Fibroblast of lung (primary cell): ENCODE results near the gene MBD5. TPM values are rescaled to one million over a fixed set of nuclear protein-coding genes. Genes with fewer than 3 reads are reported as not detected.

Experiments used
- DNase-seq, 2 donors: peaks; one replicate each; pipeline versions ENCODE4 v3.0.0 to v3.0.0-alpha.2; 2010; ENCODE audit warnings: low read depth in 2 of 2
- H2AFZ ChIP-seq: 2 replicates; pipeline ENCODE4 v1.5.1; 2012; ENCODE audit warnings: low read length, control low read depth, inconsistent platforms
- H3K27ac ChIP-seq: 2 replicates; pipeline ENCODE4 v1.5.1; 2011; ENCODE audit warnings: low read length, control low read depth; ENCODE audit not compliant: insufficient read depth
- H3K27me3 ChIP-seq: 2 replicates; pipeline ENCODE4 v1.5.1; 2011; ENCODE audit warnings: mild to moderate bottlenecking, low read length; ENCODE audit not compliant: control insufficient read depth, insufficient read depth
- H3K36me3 ChIP-seq: 2 replicates; pipeline ENCODE4 v1.5.1; 2011; ENCODE audit warnings: low read length; ENCODE audit not compliant: control insufficient read depth, insufficient read depth
- H3K4me1 ChIP-seq: 2 replicates; pipeline ENCODE4 v1.5.1; 2011; ENCODE audit warnings: low read length; ENCODE audit not compliant: control insufficient read depth, insufficient read depth; ENCODE audit errors: extremely low read depth
- H3K4me2 ChIP-seq: 2 replicates; pipeline ENCODE4 v1.5.1; 2011; ENCODE audit warnings: low read length, control low read depth; ENCODE audit not compliant: insufficient read depth; ENCODE audit errors: extremely low read depth
- H3K4me3 ChIP-seq, 4 experiments: fragments of 200-600 bp in 1 of 4; sonication (generic) in 1 of 4; replicated peaks in 1 of 4; 2 replicates each; pipeline ENCODE4 v1.5.1; 2011 to 2016; ENCODE audit warnings: low read length in 4 of 4, low read depth in 3 of 4, mild to moderate bottlenecking in 3 of 4, control low read depth in 2 of 4, inconsistent platforms in 1 of 4, mixed read lengths in 1 of 4; ENCODE audit not compliant: insufficient read depth in 1 of 4; ENCODE audit errors: control extremely low read depth in 1 of 4
- H3K79me2 ChIP-seq: 2 replicates; pipeline ENCODE4 v1.5.1; 2012; ENCODE audit warnings: mild to moderate bottlenecking, low read length, inconsistent platforms; ENCODE audit not compliant: control insufficient read depth, insufficient read depth
- H3K9ac ChIP-seq: 2 replicates; pipeline ENCODE4 v1.5.1; 2011; ENCODE audit warnings: mild to moderate bottlenecking, low read length, control low read depth; ENCODE audit not compliant: insufficient read depth
- H3K9me3 ChIP-seq: 2 replicates; pipeline ENCODE4 v1.5.1; 2012; ENCODE audit warnings: low read depth, low read length; ENCODE audit not compliant: control insufficient read depth, insufficient read depth
- H4K20me1 ChIP-seq: 2 replicates; pipeline ENCODE4 v1.5.1; 2011; ENCODE audit warnings: low read length; ENCODE audit not compliant: control insufficient read depth, insufficient read depth; ENCODE audit errors: extremely low read depth
- EZH2 ChIP-seq: IDR thresholded peaks from 2 replicates; pipeline ENCODE4 v1.5.1; 2012; ENCODE audit warnings: low read length, control low read depth, mild to moderate bottlenecking; ENCODE audit errors: missing control alignments
- polyA plus RNA-seq, 2 donors: library from polyadenylated mRNA; depleted of rRNA in 1 of 2; stranded (reverse) in 1 of 2; unstranded in 1 of 2; fragments of >200 nt; gene quantifications; 2 replicates each; pipeline ENCODE4 v1.2.1, GENCODE V29; 2011 to 2012; ENCODE audit warnings: missing spikeins in 1 of 2
- total RNA-seq: library from RNA; depleted of rRNA; stranded (reverse); fragments of >200 nt; gene quantifications from 2 replicates; pipeline ENCODE4 v1.2.1, GENCODE V29; 2014
- TF ChIP-seq, protein P1 (sequence below), 2 donors: IDR thresholded peaks in 1 of 2; conservative IDR thresholded peaks in 1 of 2; 1 replicate in 1 of 2; 2 replicates in 1 of 2; pipeline ENCODE4 v1.5.1; 2011 to 2012; ENCODE audit warnings: low read length in 2 of 2, control low read depth in 1 of 2, inconsistent platforms in 1 of 2, low read depth in 1 of 2, mild to moderate bottlenecking in 1 of 2

The MBD5 gene
- total and polyA plus RNA-seq, 2 donors (not counting 1 experiment from before 2014, with no cell fraction given): 26.1 to 32.4 TPM

DNA sequence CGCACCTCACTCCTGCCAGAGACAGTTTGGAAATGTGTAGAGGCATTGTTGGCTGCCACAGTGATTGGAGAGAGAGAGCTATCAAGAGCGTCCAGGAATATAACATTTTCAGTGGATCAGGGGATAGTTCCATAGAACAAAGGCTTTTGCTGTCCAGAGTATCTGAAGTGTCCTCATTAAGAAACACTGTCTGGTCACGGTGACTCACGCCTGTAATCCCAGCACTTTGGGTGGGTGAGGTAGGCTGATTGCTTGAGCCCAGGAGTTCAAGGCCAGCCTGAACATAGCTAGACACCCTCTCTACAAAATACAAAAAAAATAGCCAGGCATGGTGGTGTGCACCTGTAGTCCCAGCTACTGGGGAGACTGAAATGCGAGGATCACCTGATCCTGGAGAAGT lies 231.1 kb downstream of the MBD5 start:
- Histone ChIP-seq H3K4me3 (no peak overlapping the region), H3K27ac (no peak overlapping the region), H3K9me3 (no peaks in the 10 kb centered on the region), H3K27me3 (no peaks in the 10 kb centered on the region), H3K9ac (no peak overlapping the region), H3K79me2 (no peaks in the 10 kb centered on the region), H4K20me1 (no peaks in the 10 kb centered on the region), H3K36me3 (no peaks in the 10 kb centered on the region), H3K4me1 (no peaks in the 10 kb centered on the region), H3K4me2 (no peak overlapping the region), H2AFZ (no peak overlapping the region)
- TF ChIP-seq, protein P1, sequence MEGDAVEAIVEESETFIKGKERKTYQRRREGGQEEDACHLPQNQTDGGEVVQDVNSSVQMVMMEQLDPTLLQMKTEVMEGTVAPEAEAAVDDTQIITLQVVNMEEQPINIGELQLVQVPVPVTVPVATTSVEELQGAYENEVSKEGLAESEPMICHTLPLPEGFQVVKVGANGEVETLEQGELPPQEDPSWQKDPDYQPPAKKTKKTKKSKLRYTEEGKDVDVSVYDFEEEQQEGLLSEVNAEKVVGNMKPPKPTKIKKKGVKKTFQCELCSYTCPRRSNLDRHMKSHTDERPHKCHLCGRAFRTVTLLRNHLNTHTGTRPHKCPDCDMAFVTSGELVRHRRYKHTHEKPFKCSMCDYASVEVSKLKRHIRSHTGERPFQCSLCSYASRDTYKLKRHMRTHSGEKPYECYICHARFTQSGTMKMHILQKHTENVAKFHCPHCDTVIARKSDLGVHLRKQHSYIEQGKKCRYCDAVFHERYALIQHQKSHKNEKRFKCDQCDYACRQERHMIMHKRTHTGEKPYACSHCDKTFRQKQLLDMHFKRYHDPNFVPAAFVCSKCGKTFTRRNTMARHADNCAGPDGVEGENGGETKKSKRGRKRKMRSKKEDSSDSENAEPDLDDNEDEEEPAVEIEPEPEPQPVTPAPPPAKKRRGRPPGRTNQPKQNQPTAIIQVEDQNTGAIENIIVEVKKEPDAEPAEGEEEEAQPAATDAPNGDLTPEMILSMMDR (conservative IDR thresholded peaks at IDR 0.05 in 1 of 2, IDR thresholded peaks at IDR 0.05 in 1 of 2; ENCODE audit: low read depth in 1 of 2, low read length in 2 of 2): no peak
- no peak for TF ChIP-seq EZH2
- DNase-seq: no peak

DNA sequence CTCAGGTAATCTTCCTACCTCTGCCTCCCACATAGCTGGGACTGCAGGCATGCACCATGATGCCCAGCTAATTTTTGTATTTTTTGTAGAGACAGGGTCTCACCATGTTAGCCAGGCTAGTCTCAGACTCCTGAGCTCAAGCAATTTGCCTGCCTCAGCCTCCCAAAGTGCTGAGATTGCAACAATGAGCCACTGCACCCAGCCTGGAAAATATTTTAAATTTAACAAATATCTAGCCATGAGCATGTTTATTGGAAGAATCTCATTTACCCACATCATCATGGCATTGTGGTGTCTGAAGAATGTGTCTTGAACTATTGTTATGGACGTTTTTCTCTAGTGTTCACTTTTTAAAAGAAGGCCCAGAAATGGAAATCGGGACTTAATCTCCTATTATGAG lies 231.8 kb downstream of the MBD5 start:
- Histone ChIP-seq H3K9me3 (no peaks in the 10 kb centered on the region), H3K4me2 (no peak overlapping the region), H3K27ac (no peak overlapping the region), H3K4me3 (no peak overlapping the region), H3K79me2 (no peaks in the 10 kb centered on the region), H2AFZ (no peak overlapping the region), H3K27me3 (no peaks in the 10 kb centered on the region), H3K36me3 (no peaks in the 10 kb centered on the region), H4K20me1 (no peaks in the 10 kb centered on the region), H3K4me1 (no peaks in the 10 kb centered on the region), H3K9ac (no peak overlapping the region)
- TF ChIP-seq EZH2: no peak
- TF ChIP-seq, protein P1 (conservative IDR thresholded peaks at IDR 0.05 in 1 of 2, IDR thresholded peaks at IDR 0.05 in 1 of 2; ENCODE audit: low read depth in 1 of 2, low read length in 2 of 2): no peak
- DNase-seq: no peak

DNA sequence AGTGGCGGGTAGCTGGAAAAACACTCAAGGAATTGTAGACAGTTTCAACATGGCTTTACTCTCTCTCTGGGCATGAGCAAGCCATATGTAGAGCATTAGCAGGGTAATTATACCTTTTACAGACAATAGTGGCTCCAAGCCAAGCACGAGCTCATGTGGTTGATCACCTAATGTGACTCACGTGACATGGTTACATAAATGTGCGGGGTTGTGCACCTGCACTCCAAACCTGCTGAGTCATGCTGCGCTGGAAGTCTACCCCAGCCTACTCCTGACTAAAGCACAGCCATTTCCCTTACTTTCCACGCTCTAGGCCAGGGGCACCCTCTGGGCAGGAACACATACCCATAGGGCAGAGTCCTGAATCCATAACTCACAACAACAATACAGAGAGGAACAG lies 232.8 kb downstream of the MBD5 start:
- Histone ChIP-seq H3K4me3 (no peak overlapping the region), H3K36me3 (no peaks in the 10 kb centered on the region), H3K9me3 (no peaks in the 10 kb centered on the region), H2AFZ (no peak overlapping the region), H3K27me3 (no peaks in the 10 kb centered on the region), H3K79me2 (no peaks in the 10 kb centered on the region), H3K4me1 (no peaks in the 10 kb centered on the region), H3K9ac (no peak overlapping the region), H3K27ac (no peak overlapping the region), H4K20me1 (no peaks in the 10 kb centered on the region), H3K4me2 (no peak overlapping the region)
- peak; percentile 7 to 60 for DNase-seq
- TF ChIP-seq EZH2: no peak
- TF ChIP-seq, protein P1 (conservative IDR thresholded peaks at IDR 0.05 in 1 of 2, IDR thresholded peaks at IDR 0.05 in 1 of 2; ENCODE audit: low read depth in 1 of 2, low read length in 2 of 2): no peak
